ENCODE data around the gene LRRC8C. TPM values are rescaled to one million over a fixed set of nuclear protein-coding genes. Genes with fewer than 3 reads are reported as not detected.

The LRRC8C gene
- total and polyA plus RNA-seq, 8 donors, result 8.3 to 11.6 (median 9.2) TPM

DNA sequence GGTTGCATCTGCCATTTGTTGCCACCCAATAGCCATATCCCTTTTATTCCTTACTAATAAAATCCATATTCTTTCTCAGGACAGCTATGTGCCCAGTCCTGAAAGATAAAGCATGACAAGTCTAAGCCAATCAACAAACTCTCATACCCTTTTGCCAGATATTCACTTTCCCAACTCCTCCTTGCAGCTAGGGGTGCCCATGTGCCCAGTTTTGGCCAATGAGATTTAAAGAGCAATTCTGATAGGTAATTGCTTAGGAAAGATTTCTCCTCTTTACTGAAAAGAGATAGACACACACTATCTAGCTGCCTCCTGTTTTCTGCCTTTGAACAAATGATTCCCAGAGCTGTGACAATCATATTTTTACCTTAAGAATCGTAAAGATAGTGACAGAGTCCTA is 132.9 kb downstream of the LRRC8C start:
- no peaks in the 10 kb centered on the region for H3K9me3 ChIP-seq
- TF ChIP-seq, protein P1, sequence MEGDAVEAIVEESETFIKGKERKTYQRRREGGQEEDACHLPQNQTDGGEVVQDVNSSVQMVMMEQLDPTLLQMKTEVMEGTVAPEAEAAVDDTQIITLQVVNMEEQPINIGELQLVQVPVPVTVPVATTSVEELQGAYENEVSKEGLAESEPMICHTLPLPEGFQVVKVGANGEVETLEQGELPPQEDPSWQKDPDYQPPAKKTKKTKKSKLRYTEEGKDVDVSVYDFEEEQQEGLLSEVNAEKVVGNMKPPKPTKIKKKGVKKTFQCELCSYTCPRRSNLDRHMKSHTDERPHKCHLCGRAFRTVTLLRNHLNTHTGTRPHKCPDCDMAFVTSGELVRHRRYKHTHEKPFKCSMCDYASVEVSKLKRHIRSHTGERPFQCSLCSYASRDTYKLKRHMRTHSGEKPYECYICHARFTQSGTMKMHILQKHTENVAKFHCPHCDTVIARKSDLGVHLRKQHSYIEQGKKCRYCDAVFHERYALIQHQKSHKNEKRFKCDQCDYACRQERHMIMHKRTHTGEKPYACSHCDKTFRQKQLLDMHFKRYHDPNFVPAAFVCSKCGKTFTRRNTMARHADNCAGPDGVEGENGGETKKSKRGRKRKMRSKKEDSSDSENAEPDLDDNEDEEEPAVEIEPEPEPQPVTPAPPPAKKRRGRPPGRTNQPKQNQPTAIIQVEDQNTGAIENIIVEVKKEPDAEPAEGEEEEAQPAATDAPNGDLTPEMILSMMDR (IDR thresholded peaks at IDR 0.05), result no peak
- intact Hi-C loops (cut with DNase I), result loop anchor here in 1 of 2 donors (10.0 kb wide), 1 partner anchor 281 kb away; no protein-coding TSS in a partner anchor
- DNase-seq, result no peak
- no peak for ATAC-seq
- H3K4me1 ChIP-seq, result peaks cover 7 to 31% of the 10 kb centered on the region in 2 donors
- no peaks in the 10 kb centered on the region for H3K27me3 ChIP-seq
- H3K4me3 ChIP-seq, result no peak overlapping the region
- no peaks in the 10 kb centered on the region for H3K36me3 ChIP-seq
- H3K27ac ChIP-seq, result no peak overlapping the region

DNA sequence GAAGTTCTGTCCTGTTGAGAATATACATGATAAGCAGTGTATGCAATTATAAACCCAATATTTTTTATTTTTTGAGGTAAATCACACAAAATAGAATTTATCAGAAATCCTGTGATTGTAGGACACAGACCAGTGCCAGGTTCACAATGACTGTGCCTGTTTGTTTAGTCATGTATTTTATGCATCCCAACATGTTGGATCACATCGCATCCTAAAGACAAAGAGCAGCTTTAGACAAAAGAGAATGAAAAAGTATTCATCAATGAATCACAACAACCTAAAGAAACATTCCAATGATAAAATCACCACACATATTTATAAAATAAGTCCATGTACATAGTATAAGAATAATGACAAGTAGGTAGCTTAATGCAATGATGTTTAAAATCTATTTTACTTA is 134.7 kb downstream of the LRRC8C start:
- peaks cover 2 to 12% of the 10 kb centered on the region in 2 donors for H3K4me1 ChIP-seq
- no peak overlapping the region for H3K4me3 ChIP-seq
- H3K36me3 ChIP-seq, result no peaks in the 10 kb centered on the region
- H3K27ac ChIP-seq, result no peak overlapping the region
- no peaks in the 10 kb centered on the region for H3K9me3 ChIP-seq
- no peaks in the 10 kb centered on the region for H3K27me3 ChIP-seq
- intact Hi-C loops (cut with DNase I), result loop anchor here in 1 of 2 donors (10.0 kb wide), 1 partner anchor 283 kb away; no protein-coding TSS in a partner anchor
- DNase-seq (no peak), ATAC-seq (no peak)
- TF ChIP-seq, protein P1 (IDR thresholded peaks at IDR 0.05), result no peak

Other genes starting within 250 kb of the LRRC8C start
- 10 to 100 TPM; 20.9 to 22.5 TPM for gene LRRC8B, start 108.3 kb upstream of the LRRC8C start, total RNA-seq
- gene LRRC8B, start 108.3 kb upstream of the LRRC8C start, polyA plus RNA-seq (ENCODE audit: insufficient read length in 6 of 6), result 10 to 100 TPM in 5 of 6 donors, 1 to 10 TPM in 1; 8.9 to 11.2 (median 10.3) TPM
- 10 to 100 TPM; 14.3 to 23.6 TPM for gene LRRC8D, start 187.9 kb downstream of the LRRC8C start, total RNA-seq
- gene LRRC8D, start 187.9 kb downstream of the LRRC8C start, polyA plus RNA-seq (ENCODE audit: insufficient read length in 6 of 6), result 10 to 100 TPM; 14.4 to 19.0 (median 17.0) TPM